B cell (primary cell): ENCODE measurements around the gene TNRC6C. TPM values are rescaled to one million over a fixed set of nuclear protein-coding genes. Genes with fewer than 3 reads are reported as not detected.

ENCODE experiments used
- ATAC-seq: fragments of 200-7000 bp; cut with Tn5 transposase; one replicate; pipeline ENCODE4 v1.10.0; 2021; ENCODE audit warnings: low read depth, mild to moderate bottlenecking, moderate number of reproducible peaks, moderate library complexity
- CTCF ChIA-PET: fragments of 350-600 bp; sonication (Branson Sonifier 250); formaldehyde crosslinking; loops from one replicate; lab custom pipeline; 2021; ENCODE audit warnings: antibody characterized with exemption, inconsistent platforms; lab: Charles Lee
- POLR2A ChIA-PET: fragments of 350-600 bp; sonication (Branson Sonifier 250); formaldehyde crosslinking; loops from one replicate; lab custom pipeline; 2021; ENCODE audit warnings: antibody characterized with exemption; lab: Charles Lee
- DNase-seq: peaks from one replicate; pipeline ENCODE4 v3.0.0; 2013
- H2AFZ ChIP-seq: 2 replicates; pipeline ENCODE4 v1.6.1; 2012; ENCODE audit warnings: mild to moderate bottlenecking, low read depth, low read length; ENCODE audit not compliant: insufficient read depth, poor library complexity, severe bottlenecking
- H3K27ac ChIP-seq, 2 donors: 1 replicate in 1 of 2; 2 replicates in 1 of 2; pipeline ENCODE4 v1.5.1; 2012 to 2013; ENCODE audit warnings: low read length in 2 of 2, mild to moderate bottlenecking in 2 of 2, moderate library complexity in 1 of 2
- H3K27me3 ChIP-seq, 4 experiments: fragments of 200-600 bp in 1 of 4; sonication (generic) in 1 of 4; replicated peaks in 1 of 4; 1 replicate in 2 of 4; 2 replicates in 2 of 4; pipeline versions ENCODE4 v1.6.1 to v1.7.0; 2013 to 2016; ENCODE audit warnings: low read length in 3 of 4, mild to moderate bottlenecking in 2 of 4, mixed read lengths in 1 of 4, moderate library complexity in 1 of 4; ENCODE audit not compliant: insufficient read depth in 4 of 4, control insufficient read depth in 3 of 4; ENCODE audit errors: control extremely low read depth in 1 of 4
- H3K36me3 ChIP-seq, 2 experiments: replicated peaks in 1 of 2; 1 replicate in 1 of 2; 2 replicates in 1 of 2; pipeline versions ENCODE4 v1.6.1 to v1.7.1; 2013; ENCODE audit warnings: low read length in 1 of 2; ENCODE audit not compliant: insufficient read depth in 2 of 2, control insufficient read depth in 1 of 2; ENCODE audit errors: control extremely low read depth in 1 of 2, extremely low read depth in 1 of 2
- H3K4me1 ChIP-seq, 2 donors: fragments of 200-600 bp in 1 of 2; sonication (generic) in 1 of 2; 1 replicate in 1 of 2; 2 replicates in 1 of 2; pipeline versions ENCODE4 v1.5.1 to v1.6.1; 2013 to 2017; ENCODE audit warnings: low read length in 2 of 2; ENCODE audit not compliant: control insufficient read depth in 2 of 2, insufficient read depth in 2 of 2
- H3K4me2 ChIP-seq: replicated peaks from 2 replicates; pipeline ENCODE3; 2012; ENCODE audit warnings: mild to moderate bottlenecking, low read depth, low read length; ENCODE audit not compliant: poor library complexity, severe bottlenecking
- H3K4me3 ChIP-seq, 5 experiments: fragments of 200-600 bp in 1 of 5; sonication (generic) in 1 of 5; 1 replicate in 3 of 5; 2 replicates in 2 of 5; pipeline versions ENCODE4 v1.5.1 to v1.7.0; 2011 to 2016; ENCODE audit warnings: low read length in 4 of 5, mild to moderate bottlenecking in 4 of 5, low read depth in 2 of 5, control low read depth in 1 of 5, moderate library complexity in 1 of 5; ENCODE audit not compliant: insufficient read depth in 1 of 5; ENCODE audit errors: control extremely low read depth in 1 of 5, extremely low read depth in 1 of 5
- H3K79me2 ChIP-seq: fragments of 200-600 bp; sonication (generic); one replicate; pipeline ENCODE4 v1.6.0; 2016; ENCODE audit warnings: low read length; ENCODE audit not compliant: control insufficient read depth, insufficient read depth
- H3K9ac ChIP-seq: fragments of 200-600 bp; sonication (generic); 2 replicates; pipeline ENCODE4 v1.6.1; 2017; ENCODE audit warnings: mild to moderate bottlenecking, low read length, moderate library complexity
- H3K9me3 ChIP-seq, 3 donors: one replicate each; pipeline versions ENCODE4 v1.6.1 to v1.7.1; 2013; ENCODE audit warnings: low read length in 2 of 3; ENCODE audit not compliant: control insufficient read depth in 2 of 3, insufficient read depth in 1 of 3; ENCODE audit errors: control extremely low read depth in 1 of 3
- H4K20me1 ChIP-seq: 2 replicates; pipeline ENCODE4 v1.6.0; 2012; ENCODE audit warnings: mild to moderate bottlenecking, low read length; ENCODE audit not compliant: insufficient read depth, control insufficient read depth, poor library complexity, severe bottlenecking
- H3K27ac Mint-ChIP-seq: one replicate; pipeline ENCODE4 v1.8.0; 2021; ENCODE audit warnings: mixed read lengths
- H3K27me3 Mint-ChIP-seq: one replicate; pipeline ENCODE4 v1.8.0; 2021; ENCODE audit warnings: mixed read lengths
- H3K4me1 Mint-ChIP-seq: one replicate; pipeline ENCODE4 v1.8.0; 2021; ENCODE audit warnings: mixed read lengths
- H3K4me3 Mint-ChIP-seq: one replicate; pipeline ENCODE4 v1.8.0; 2021; ENCODE audit warnings: mixed read lengths
- H3K9me3 Mint-ChIP-seq: one replicate; pipeline ENCODE4 v1.8.0; 2022; ENCODE audit warnings: mixed read lengths; ENCODE audit not compliant: insufficient read depth
- EZH2 ChIP-seq: IDR thresholded peaks from 2 replicates; pipeline ENCODE4 v1.6.1; 2012; ENCODE audit warnings: borderline replicate concordance, low read depth, mild to moderate bottlenecking, moderate library complexity, low read length; ENCODE audit not compliant: insufficient read depth, poor library complexity, severe bottlenecking
- WGBS: methylation state at CpG from one replicate; pipeline ENCODE4 v1.1.5; 2013; ENCODE audit warnings: missing lambda C conversion rate; ENCODE audit not compliant: insufficient coverage; 5-methylcytosine and 5-hydroxymethylcytosine counted together
- intact Hi-C: fragments of 100-400 bp; cut with micrococcal nuclease; formaldehyde crosslinking; loops from one replicate; pipeline ENCODE4 v1.10.0; 2022
- polyA plus RNA-seq: library from polyadenylated mRNA; depleted of rRNA; stranded (reverse); fragments of >200 nt; gene quantifications from 2 replicates; pipeline ENCODE4 v1.2.3, GENCODE V29; 2012
- total RNA-seq, 2 donors: library from RNA; stranded (reverse); fragments of 120-200 nt in 1 of 2; gene quantifications; 1 replicate in 1 of 2; 2 replicates in 1 of 2; pipeline versions ENCODE4 v1.2.3 to v1.2.4, GENCODE V29; 2013 to 2022
- TF ChIP-seq, protein P1 (sequence below): fragments of 200-600 bp; IDR thresholded peaks from one replicate; pipeline ENCODE4 v1.8.0; 2022; ENCODE audit warnings: antibody characterized with exemption, mild to moderate bottlenecking

TNRC6C gene
- total and polyA plus RNA-seq, 2 donors (not counting 1 experiment from before 2014, with no cell fraction given): 3.9 to 63.8 TPM

DNA sequence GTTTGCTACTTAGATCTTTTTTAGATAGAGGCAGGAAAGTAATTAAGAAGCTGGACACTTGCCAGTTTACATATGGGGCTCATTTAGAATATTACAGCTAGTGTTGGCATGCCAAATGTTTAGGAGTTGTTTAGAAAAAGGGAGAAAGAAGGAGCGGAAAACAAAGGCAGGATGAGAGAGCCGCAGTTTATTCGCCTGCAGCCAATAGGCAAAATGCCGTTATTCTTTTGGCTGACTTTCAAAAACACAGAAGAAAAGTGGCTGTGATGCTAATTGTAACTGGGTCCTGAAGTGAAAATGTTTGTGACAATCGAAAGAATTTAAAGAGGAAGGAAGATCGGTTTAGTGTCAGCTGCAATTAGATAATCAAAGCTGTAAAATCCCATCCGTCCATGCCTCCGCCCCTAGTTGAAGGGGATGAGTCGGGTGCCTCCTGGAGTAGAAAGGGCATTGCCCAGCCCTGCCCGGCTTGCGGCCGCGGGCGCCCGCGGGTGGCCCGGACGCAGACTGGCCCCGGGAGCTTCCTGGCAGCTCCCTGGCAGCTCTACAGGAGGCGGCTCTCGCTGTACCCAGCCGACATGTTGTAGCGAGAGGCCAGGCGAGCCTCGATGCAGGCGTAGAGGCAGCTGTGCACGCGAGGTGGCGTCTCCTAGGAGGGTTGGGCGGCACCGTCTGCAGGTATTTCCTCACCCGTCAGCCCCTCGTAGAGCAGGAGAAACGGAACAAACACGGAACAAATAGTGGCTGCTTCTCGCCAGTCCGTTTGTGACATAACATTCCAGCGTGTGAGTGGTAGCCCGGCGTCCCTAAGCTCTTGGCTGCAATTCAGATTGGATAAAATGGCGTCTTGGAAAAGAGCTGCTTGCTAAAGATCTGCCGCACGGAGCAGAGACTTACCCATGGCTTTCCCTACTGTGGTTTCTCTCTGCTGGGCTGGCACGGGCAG, 82.2 kb downstream of the TNRC6C start:
- TF ChIP-seq, protein P1, sequence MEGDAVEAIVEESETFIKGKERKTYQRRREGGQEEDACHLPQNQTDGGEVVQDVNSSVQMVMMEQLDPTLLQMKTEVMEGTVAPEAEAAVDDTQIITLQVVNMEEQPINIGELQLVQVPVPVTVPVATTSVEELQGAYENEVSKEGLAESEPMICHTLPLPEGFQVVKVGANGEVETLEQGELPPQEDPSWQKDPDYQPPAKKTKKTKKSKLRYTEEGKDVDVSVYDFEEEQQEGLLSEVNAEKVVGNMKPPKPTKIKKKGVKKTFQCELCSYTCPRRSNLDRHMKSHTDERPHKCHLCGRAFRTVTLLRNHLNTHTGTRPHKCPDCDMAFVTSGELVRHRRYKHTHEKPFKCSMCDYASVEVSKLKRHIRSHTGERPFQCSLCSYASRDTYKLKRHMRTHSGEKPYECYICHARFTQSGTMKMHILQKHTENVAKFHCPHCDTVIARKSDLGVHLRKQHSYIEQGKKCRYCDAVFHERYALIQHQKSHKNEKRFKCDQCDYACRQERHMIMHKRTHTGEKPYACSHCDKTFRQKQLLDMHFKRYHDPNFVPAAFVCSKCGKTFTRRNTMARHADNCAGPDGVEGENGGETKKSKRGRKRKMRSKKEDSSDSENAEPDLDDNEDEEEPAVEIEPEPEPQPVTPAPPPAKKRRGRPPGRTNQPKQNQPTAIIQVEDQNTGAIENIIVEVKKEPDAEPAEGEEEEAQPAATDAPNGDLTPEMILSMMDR: no peak
- no peak for TF ChIP-seq EZH2
- peak overlapping the region; percentile 62 for H3K9ac ChIP-seq
- H3K4me2 ChIP-seq: peak overlapping the region; percentile 69
- H2AFZ ChIP-seq: peak overlapping the region; percentile 66
- Mint-ChIP-seq H3K27ac (peak overlapping the region; percentile 72), H3K9me3 (no peaks in the 10 kb centered on the region), H3K4me3 (peak overlapping the region; percentile 68), H3K4me1 (peaks cover 2% of the 10 kb centered on the region), H3K27me3 (no peaks in the 10 kb centered on the region)
- intact Hi-C loops: no loop called here
- DNase-seq (peak; percentile 71), ATAC-seq (peak; percentile 63)
- H3K36me3 ChIP-seq: peaks cover 2 to 12% of the 10 kb centered on the region in 2 experiments
- no peaks in the 10 kb centered on the region for H3K27me3 ChIP-seq
- peaks cover 0 to 14% of the 10 kb centered on the region in 2 donors for H3K4me1 ChIP-seq
- H3K27ac ChIP-seq: peak overlapping the region; percentile 57 to 58
- no peaks in the 10 kb centered on the region for H3K9me3 ChIP-seq
- 61% methylated on average over 44 of the region's 44 CpGs for WGBS
- peak overlapping the region in 4 of 5 experiments; percentile 34 to 59 (median 50) for H3K4me3 ChIP-seq
- H4K20me1 ChIP-seq: peaks cover 15% of the 10 kb centered on the region
- H3K79me2 ChIP-seq: peaks cover 22% of the 10 kb centered on the region
- ChIA-PET CTCF (interaction anchor here (1.7 kb wide), 1 partner anchor 21 kb away, joined by 6 read pairs; no protein-coding TSS in a partner anchor), POLR2A (no interaction called here)
